GM23338 (cell line): ENCODE data around the gene LYSMD3. TPM values are rescaled to one million over a fixed set of nuclear protein-coding genes. Genes with fewer than 3 reads are reported as not detected.
A peak's percentile ranks its signal among the peaks of the same experiment; 100 is the strongest.
"Not testable (repeated sequence)": the region's sequence is repeated elsewhere in the genome, so short reads cannot be mapped to it uniquely, and the experiment has no call there.

Experiments
- ATAC-seq: fragments of 200-7000 bp; cut with Tn5 transposase; 3 replicates; pipeline ENCODE4 v1.9.1; 2020
- DNase-seq: peaks from one replicate; pipeline ENCODE4 v3.0.0-alpha.2; 2015; ENCODE audit warnings: low spot score
- H2AFZ ChIP-seq: fragments of 200-600 bp; sonication (generic); 2 replicates; pipeline ENCODE4 v1.8.0; 2016; ENCODE audit warnings: antibody characterized with exemption, mild to moderate bottlenecking, moderate library complexity
- H3F3A ChIP-seq: fragments of 200-600 bp; sonication (generic); replicated peaks from 2 replicates; pipeline ENCODE4 v1.8.0; 2017; ENCODE audit warnings: antibody characterized with exemption, mixed run types, low read depth
- H3K27ac ChIP-seq: fragments of 200-600 bp; sonication (generic); 2 replicates; pipeline ENCODE4 v1.6.1; 2016; ENCODE audit warnings: low read depth
- H3K27me3 ChIP-seq: fragments of 200-600 bp; sonication (generic); 2 replicates; pipeline ENCODE4 v1.8.0; 2016; ENCODE audit warnings: mild to moderate bottlenecking, mixed run types, moderate library complexity; ENCODE audit not compliant: insufficient read depth
- H3K36me3 ChIP-seq: fragments of 200-600 bp; sonication (generic); 2 replicates; pipeline ENCODE4 v1.8.0; 2016; ENCODE audit warnings: mild to moderate bottlenecking; ENCODE audit not compliant: insufficient read depth
- H3K4me1 ChIP-seq: fragments of 200-600 bp; sonication (generic); 2 replicates; pipeline ENCODE4 v1.8.0; 2016; ENCODE audit warnings: mild to moderate bottlenecking, moderate library complexity; ENCODE audit not compliant: insufficient read depth
- H3K4me2 ChIP-seq: fragments of 200-600 bp; sonication (generic); 2 replicates; pipeline ENCODE4 v1.7.1; 2017; ENCODE audit warnings: mixed run types
- H3K4me3 ChIP-seq: fragments of 200-600 bp; sonication (generic); 2 replicates; pipeline ENCODE4 v1.6.1; 2016; ENCODE audit warnings: mixed run types
- H3K79me2 ChIP-seq: fragments of 200-600 bp; sonication (generic); replicated peaks from 2 replicates; pipeline ENCODE4 v1.8.0; 2017; ENCODE audit warnings: mild to moderate bottlenecking; ENCODE audit not compliant: insufficient read depth
- H3K9me2 ChIP-seq: fragments of 200-600 bp; sonication (generic); 2 replicates; pipeline ENCODE4 v1.8.0; 2017; ENCODE audit not compliant: insufficient read depth
- H4K20me1 ChIP-seq: fragments of 200-600 bp; sonication (generic); replicated peaks from 2 replicates; pipeline ENCODE4 v1.8.0; 2017; ENCODE audit warnings: mild to moderate bottlenecking; ENCODE audit not compliant: insufficient read depth
- H3K27ac Mint-ChIP-seq: 2 replicates; pipeline ENCODE4 v1.8.0; 2020; ENCODE audit warnings: inconsistent platforms, mild to moderate bottlenecking, moderate library complexity, mixed read lengths
- H3K27me3 Mint-ChIP-seq: 3 replicates; pipeline ENCODE4 v1.8.0; 2022; ENCODE audit warnings: low read depth, mild to moderate bottlenecking, moderate library complexity, mixed read lengths, inconsistent platforms; ENCODE audit not compliant: insufficient read depth, poor library complexity
- H3K36me3 Mint-ChIP-seq: 3 replicates; pipeline ENCODE4 v1.8.0; 2021; ENCODE audit warnings: low read depth, mild to moderate bottlenecking, inconsistent platforms, moderate library complexity, mixed read lengths
- H3K4me1 Mint-ChIP-seq: 3 replicates; pipeline ENCODE4 v1.8.0; 2020; ENCODE audit warnings: mild to moderate bottlenecking, inconsistent platforms, mixed read lengths
- H3K4me3 Mint-ChIP-seq: 3 replicates; pipeline ENCODE4 v1.8.0; 2021; ENCODE audit warnings: moderate library complexity, mild to moderate bottlenecking, inconsistent platforms, mixed read lengths
- H3K9me3 Mint-ChIP-seq: 3 replicates; pipeline ENCODE4 v1.8.0; 2020; ENCODE audit warnings: moderate library complexity, mild to moderate bottlenecking, inconsistent platforms, mixed read lengths
- CREB1 ChIP-seq: fragments of 250-450 bp; sonication (Bioruptor Pico); IDR thresholded peaks from 2 replicates; pipeline ENCODE4 v1.5.0; 2020; ENCODE audit warnings: low read depth, mild to moderate bottlenecking, moderate library complexity
- CTCF ChIP-seq, 2 experiments: fragments of 200-600 bp in 1 of 2; sonication (generic) in 1 of 2; conservative IDR thresholded peaks; 2 replicates each; pipeline versions ENCODE4 v1.5.1 to v1.6.1; 2016 to 2017; ENCODE audit warnings: antibody characterized with exemption in 2 of 2, low read depth in 2 of 2, mild to moderate bottlenecking in 2 of 2, moderate library complexity in 1 of 2
- REST ChIP-seq: IDR thresholded peaks from one replicate; pipeline ENCODE4 v1.6.1; 2018; ENCODE audit warnings: antibody characterized with exemption; ENCODE audit not compliant: unreplicated experiment
- ZNF114 ChIP-seq: fragments of 250-450 bp; sonication (Bioruptor Pico); IDR thresholded peaks from 2 replicates; pipeline ENCODE4 v1.5.0; 2020; ENCODE audit warnings: mild to moderate bottlenecking, moderate library complexity
- ZNF331 ChIP-seq: fragments of 250-450 bp; sonication (Bioruptor Pico); IDR thresholded peaks from 2 replicates; pipeline ENCODE4 v1.5.0; 2020; ENCODE audit warnings: low read depth, mild to moderate bottlenecking, moderate library complexity
- polyA plus RNA-seq: library from polyadenylated mRNA; unstranded; fragments of >200 nt; fragmentation: Nextera tagmentation; extraction: Ambion mirVana; gene quantifications from 2 replicates; pipeline ENCODE4 v1.2.1, GENCODE V29; 2016
- total RNA-seq: library from RNA; depleted of rRNA; stranded (reverse); fragments of >200 nt; shearing (Covaris generic); gene quantifications from 2 replicates; pipeline ENCODE4 v1.2.3, GENCODE V29; 2014

The LYSMD3 gene
- total and polyA plus RNA-seq, 2 experiments from 2014 or later = 10.7 to 19.6 TPM

- not testable (repeated sequence) for H3K4me3 ChIP-seq, H2AFZ ChIP-seq, DNase-seq, ATAC-seq, H3F3A ChIP-seq, H3K9me2 ChIP-seq, H3K36me3 ChIP-seq, H3K27ac Mint-ChIP-seq, H3K27me3 ChIP-seq, H3K27me3 Mint-ChIP-seq, H3K27ac ChIP-seq, H3K4me3 Mint-ChIP-seq, H3K4me2 ChIP-seq
- peaks cover 35% of the 10 kb centered on the region for H3K4me1 ChIP-seq
- peaks cover 39% of the 10 kb centered on the region for H3K4me1 Mint-ChIP-seq
- H3K79me2 ChIP-seq = peaks cover 100% of the 10 kb centered on the region
- peaks cover 30% of the 10 kb centered on the region for H3K36me3 Mint-ChIP-seq
- H3K9me3 Mint-ChIP-seq = peaks cover 21% of the 10 kb centered on the region
- H4K20me1 ChIP-seq = peaks cover 47% of the 10 kb centered on the region
Observed at GRCh38 chr5:90576566-90576965, 47.2 kb upstream of the LYSMD3 start.

DNA sequence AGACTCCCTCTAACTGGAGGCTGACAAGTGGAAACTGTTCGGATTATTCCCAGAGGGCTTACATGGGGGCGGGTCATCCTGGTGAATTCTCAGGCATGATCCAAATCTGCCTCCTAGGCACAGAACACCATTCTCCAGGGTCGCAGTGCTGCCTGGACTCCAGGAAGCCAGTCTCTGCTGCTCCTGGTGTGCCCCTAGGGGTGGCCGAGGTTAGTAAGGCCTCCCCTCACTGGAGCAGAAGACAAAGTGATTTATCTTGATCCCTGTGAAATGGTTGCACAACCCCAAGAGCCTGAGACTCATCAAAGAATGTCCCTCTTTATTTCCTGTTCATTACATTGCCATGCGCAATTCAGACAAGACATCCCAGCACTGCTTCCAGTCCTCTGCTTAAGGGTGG, 46.3 kb upstream of the LYSMD3 start:
- no peak; the same call in 2 of the 3 replicates for ATAC-seq
- Mint-ChIP-seq H3K27ac (no peak overlapping the region), H3K4me3 (no peak overlapping the region)

DNA sequence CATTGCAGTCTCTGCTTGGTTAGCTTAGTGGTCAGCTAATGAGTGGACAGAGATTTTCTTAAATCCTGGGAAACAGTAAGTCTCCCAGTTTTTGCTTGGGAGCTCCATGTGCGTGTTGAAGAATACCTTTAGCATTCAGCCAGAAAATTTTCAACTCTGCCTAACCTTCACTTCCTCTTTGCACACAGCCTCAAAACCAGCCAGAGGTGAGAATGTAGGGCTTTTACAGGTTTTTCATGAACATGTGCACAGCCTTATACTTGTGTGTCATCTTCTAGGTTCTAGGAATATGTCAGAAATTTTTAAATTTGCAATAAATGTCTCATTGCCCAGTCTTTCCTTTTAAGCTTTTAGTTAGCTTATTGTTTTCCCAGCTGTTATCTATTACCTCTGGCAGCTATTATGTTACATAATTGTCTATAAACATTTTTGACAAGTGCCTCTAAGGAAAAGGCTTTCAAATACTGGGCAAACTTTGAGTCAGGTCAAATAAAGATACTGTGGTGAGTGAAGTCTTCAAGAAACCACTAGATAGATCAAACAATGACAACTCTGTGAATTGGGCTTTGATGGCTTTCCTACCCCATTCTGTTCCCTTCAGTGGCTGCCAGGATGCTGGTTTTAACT, 41.9 kb upstream of the LYSMD3 start:
- Histone ChIP-seq H3F3A (no peaks in the 10 kb centered on the region), H3K4me2 (peak overlapping the region; percentile 55), H3K79me2 (peaks cover 100% of the 10 kb centered on the region), H4K20me1 (peaks cover 36% of the 10 kb centered on the region), H3K9me2 (no peaks in the 10 kb centered on the region), H2AFZ (no peak overlapping the region), H3K4me1 (peaks cover 56% of the 10 kb centered on the region), H3K4me3 (no peak overlapping the region), H3K36me3 (no peaks in the 10 kb centered on the region), H3K27me3 (no peaks in the 10 kb centered on the region), H3K27ac (no peak overlapping the region; the same call in 1 of the 2 replicates)
- H3K27me3 Mint-ChIP-seq = peaks cover 1% of the 10 kb centered on the region
- TF ChIP-seq ZNF331 (CRISPR knock-in tag) = no peak
- TF ChIP-seq ZNF114 = no peak
- TF ChIP-seq REST = no peak
- peaks cover 33% of the 10 kb centered on the region for H3K4me1 Mint-ChIP-seq
- no peak for ATAC-seq
- peaks cover 46% of the 10 kb centered on the region for H3K9me3 Mint-ChIP-seq
- peaks cover 45% of the 10 kb centered on the region for H3K36me3 Mint-ChIP-seq
- H3K27ac Mint-ChIP-seq = peak overlapping the region; percentile 52; the same call in 1 of the 2 replicates
- no peak overlapping the region for H3K4me3 Mint-ChIP-seq
- DNase-seq = no peak

More for the DNA sequence above, 46.3 kb upstream of the LYSMD3 start:
- Histone ChIP-seq H3K4me3 (no peak overlapping the region), H3K27ac (no peak overlapping the region), H3K4me2 (no peak overlapping the region), H3K9me2 (no peaks in the 10 kb centered on the region), H2AFZ (no peak overlapping the region), H3K27me3 (no peaks in the 10 kb centered on the region), H3K4me1 (peaks cover 43% of the 10 kb centered on the region), H3F3A (no peaks in the 10 kb centered on the region), H3K79me2 (peaks cover 100% of the 10 kb centered on the region), H3K36me3 (no peaks in the 10 kb centered on the region), H4K20me1 (peaks cover 51% of the 10 kb centered on the region)
- TF ChIP-seq CREB1 (CRISPR knock-in tag) (no peak), CTCF (conservative IDR thresholded peaks at IDR 0.05; ENCODE audit: low read depth in 2 of 2) (0 out of 4 replicates have a peak, but pooled peaks of 1 of the 2 experiments have one; percentile 1)
- Mint-ChIP-seq H3K4me1 (peaks cover 44% of the 10 kb centered on the region), H3K9me3 (peaks cover 25% of the 10 kb centered on the region), H3K27me3 (peaks cover 4% of the 10 kb centered on the region), H3K36me3 (peaks cover 34% of the 10 kb centered on the region)
- DNase-seq = no peak
